H1 (cell line): ENCODE data around the gene PARK7. TPM values are rescaled to one million over a fixed set of nuclear protein-coding genes. Genes with fewer than 3 reads are reported as not detected.

Experiments used
- JUND ChIP-seq: IDR thresholded peaks from 2 replicates; pipeline ENCODE4 v1.6.1; 2011; ENCODE audit warnings: mild to moderate bottlenecking, improper control_type of control experiment, low read length
- RXRA ChIP-seq: IDR thresholded peaks from 2 replicates; pipeline ENCODE4 v1.6.1; 2011; ENCODE audit warnings: low read depth, mild to moderate bottlenecking, low read length, moderate library complexity; ENCODE audit not compliant: insufficient read depth
- TAF7 ChIP-seq: optimal IDR thresholded peaks from 2 replicates; pipeline ENCODE3; 2011; ENCODE audit warnings: low read depth, mild to moderate bottlenecking, inconsistent platforms, low read length, moderate library complexity, borderline replicate concordance
- polyA plus RNA-seq, 7 experiments: library from polyadenylated mRNA; depleted of rRNA in 3 of 7; stranded (reverse) in 5 of 7; unstranded in 2 of 7; fragments of >200 nt in 5 of 7; fragments of 200-250 nt in 2 of 7; gene quantifications; 1 replicate in 5 of 7; 2 replicates in 1 of 7; 4 replicates in 1 of 7; pipeline versions ENCODE4 v1.2.1 to v1.2.3, GENCODE V29; 2011 to 2013; ENCODE audit warnings: missing spikeins in 2 of 7, mixed read lengths in 2 of 7
- total RNA-seq: library from RNA; stranded (reverse); fragmentation: NEBNext Ultra II Directional; extraction: Animal tissue kit (Norgen Biotek cat#: 25700); gene quantifications from 2 replicates; pipeline ENCODE4 v1.2.1, GENCODE V29; 2021
- TF ChIP-seq, protein P1 (sequence below), 3 experiments: IDR thresholded peaks; 1 replicate in 2 of 3; 2 replicates in 1 of 3; pipeline versions ENCODE4 v1.5.1 to v1.6.1; 2011; ENCODE audit warnings: low read length in 3 of 3, mild to moderate bottlenecking in 3 of 3, inconsistent platforms in 2 of 3, low read depth in 1 of 3, moderate library complexity in 1 of 3; ENCODE audit not compliant: insufficient read depth in 1 of 3; ENCODE audit errors: control extremely low read depth in 1 of 3

PARK7 gene
- total and polyA plus RNA-seq, 2 of the 8 experiments (the other 6 are each of a cell fraction or from before 2014, with no cell fraction given): 206 to 383 TPM

- TF ChIP-seq TAF7 (no peak), RXRA (no peak), JUND (no peak)
- TF ChIP-seq, protein P1, sequence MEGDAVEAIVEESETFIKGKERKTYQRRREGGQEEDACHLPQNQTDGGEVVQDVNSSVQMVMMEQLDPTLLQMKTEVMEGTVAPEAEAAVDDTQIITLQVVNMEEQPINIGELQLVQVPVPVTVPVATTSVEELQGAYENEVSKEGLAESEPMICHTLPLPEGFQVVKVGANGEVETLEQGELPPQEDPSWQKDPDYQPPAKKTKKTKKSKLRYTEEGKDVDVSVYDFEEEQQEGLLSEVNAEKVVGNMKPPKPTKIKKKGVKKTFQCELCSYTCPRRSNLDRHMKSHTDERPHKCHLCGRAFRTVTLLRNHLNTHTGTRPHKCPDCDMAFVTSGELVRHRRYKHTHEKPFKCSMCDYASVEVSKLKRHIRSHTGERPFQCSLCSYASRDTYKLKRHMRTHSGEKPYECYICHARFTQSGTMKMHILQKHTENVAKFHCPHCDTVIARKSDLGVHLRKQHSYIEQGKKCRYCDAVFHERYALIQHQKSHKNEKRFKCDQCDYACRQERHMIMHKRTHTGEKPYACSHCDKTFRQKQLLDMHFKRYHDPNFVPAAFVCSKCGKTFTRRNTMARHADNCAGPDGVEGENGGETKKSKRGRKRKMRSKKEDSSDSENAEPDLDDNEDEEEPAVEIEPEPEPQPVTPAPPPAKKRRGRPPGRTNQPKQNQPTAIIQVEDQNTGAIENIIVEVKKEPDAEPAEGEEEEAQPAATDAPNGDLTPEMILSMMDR (IDR thresholded peaks at IDR 0.05; ENCODE audit: control extremely low read depth in 1 of 3, insufficient read depth in 1 of 3, low read depth in 1 of 3, low read length in 3 of 3): no peak
Observed at GRCh38 chr1:8023287-8023994, 61.9 kb downstream of the PARK7 start (continued).
